Adrenal gland (tissue), 12 donors: ENCODE measurements around the gene NUDT15. TPM values are rescaled to one million over a fixed set of nuclear protein-coding genes. Genes with fewer than 3 reads are reported as not detected.

ENCODE experiments used
- DNase-seq, 7 donors: peaks; one replicate each; pipeline ENCODE4 v3.0.0-alpha.2; 2019 to 2020
- H3K27ac ChIP-seq, 5 donors: fragments of 200-600 bp; sonication (generic) in 4 of 5; 1 replicate in 3 of 5; 2 replicates in 2 of 5; pipeline versions ENCODE4 v1.5.1 to v1.8.0; 2016 to 2020; ENCODE audit warnings: mild to moderate bottlenecking in 1 of 5
- H3K27me3 ChIP-seq: fragments of 200-600 bp; 2 replicates; pipeline ENCODE4 v1.8.0; 2021
- H3K36me3 ChIP-seq, 2 donors: fragments of 200-600 bp; replicated peaks in 1 of 2; 1 replicate in 1 of 2; 2 replicates in 1 of 2; pipeline versions ENCODE4 v1.5.1 to v1.8.0; 2018 to 2022
- H3K4me1 ChIP-seq, 2 donors: fragments of 200-600 bp; replicated peaks in 1 of 2; 1 replicate in 1 of 2; 2 replicates in 1 of 2; pipeline versions ENCODE4 v1.5.1 to v1.8.0; 2018 to 2021
- H3K4me3 ChIP-seq, 4 donors: fragments of 200-600 bp; sonication (generic) in 3 of 4; one replicate each; pipeline ENCODE4 v1.5.1; 2016 to 2018
- H3K9me3 ChIP-seq, 3 donors: fragments of 200-600 bp; sonication (generic) in 1 of 3; replicated peaks in 1 of 3; 1 replicate in 2 of 3; 2 replicates in 1 of 3; pipeline versions ENCODE4 v1.5.1 to v1.8.0; 2016 to 2021
- POLR2A ChIP-seq, 2 donors: fragments of 450-650 bp; IDR thresholded peaks; one replicate each; pipeline ENCODE4 v1.6.1; 2017; ENCODE audit warnings: antibody characterized with exemption in 2 of 2, mild to moderate bottlenecking in 2 of 2, moderate library complexity in 1 of 2
- WGBS, 4 donors: extraction: QIAGEN DNeasy Blood & Tissue Kit in 2 of 4; methylation state at CpG; one replicate each; pipeline versions ENCODE4 v1.1.5 to v1.1.7; 2013 to 2017; 5-methylcytosine and 5-hydroxymethylcytosine counted together
- intact Hi-C, 2 donors: fragments of 100-400 bp; cut with DNase I; formaldehyde crosslinking; loops; one replicate each; pipeline versions ENCODE4 v1.14.1 to v1.15.0; 2022 to 2023
- polyA plus RNA-seq, 3 donors: library from polyadenylated mRNA; stranded (reverse); fragments of 200-250 nt in 2 of 3; fragments of 350-450 nt in 1 of 3; fragmentation: Illumina TruSeq in 1 of 3; extraction: RNeasy Lipid Tissue Mini Kit (QIAGEN cat#74804) in 1 of 3; gene quantifications; one replicate each; pipeline ENCODE4 v1.2.3, GENCODE V29; 2013 to 2014
- total RNA-seq, 9 donors: library from RNA; depleted of rRNA in 4 of 9; stranded (reverse); fragments of >200 nt in 4 of 9; fragments of 120-200 nt in 1 of 9; fragmentation: NEBNext Ultra II Directional in 1 of 9; extraction: Animal tissue kit (Norgen Biotek cat#: 25700) in 1 of 9; gene quantifications; one replicate each; pipeline versions ENCODE4 v1.1.0 to v1.2.4, GENCODE V29; 2013 to 2023
- TF ChIP-seq, protein P1 (sequence below), 6 experiments: fragments of 450-650 bp in 4 of 6; fragments of 200-600 bp in 2 of 6; sonication (generic) in 1 of 6; IDR thresholded peaks; 1 replicate in 5 of 6; 2 replicates in 1 of 6; pipeline versions ENCODE4 v1.5.1 to v1.8.0; 2016 to 2021; ENCODE audit warnings: antibody characterized with exemption in 6 of 6, mild to moderate bottlenecking in 2 of 6, moderate library complexity in 1 of 6
- donor health status: healthy with polysubstance abuse.
- donor health status: Bipolar disorder and iron deficiency.
- donor health status: DM: yes; HTN: yes; CAD: no.
- donor health status: DM: no; HTN: no; CAD: no.
- donor health status: DM: no; HTN: no; CAD: no.
- donor health status: DM: yes; HTN: yes; CAD: no.

The NUDT15 gene
- total and polyA plus RNA-seq, 12 donors, result 4.0 to 20.1 (median 12.0) TPM

- H3K27me3 ChIP-seq, result no peaks in the 10 kb centered on the region
- H3K9me3 ChIP-seq, result no peaks in the 10 kb centered on the region
- H3K4me3 ChIP-seq, result peak overlapping the region; percentile 52 to 97 (median 88)
- peak in 3 of 7 donors; percentile 4 to 22 (median 20) for DNase-seq
- 0 to 1% (median 0%) methylated on average over 9 to 14 of the region's 14 CpGs for WGBS, 4 donors
- peak overlapping the region in 4 of 5 donors; percentile 60 to 92 (median 84) for H3K27ac ChIP-seq
- H3K36me3 ChIP-seq, result no peaks in the 10 kb centered on the region
- intact Hi-C loops, result loop anchor here in 1 of 2 donors (10.0 kb wide), 1 partner anchor 60 kb away; the partner anchor contains the start of gene NUDT15
- H3K4me1 ChIP-seq, result peaks cover 11 to 36% of the 10 kb centered on the region in 2 donors
- TF ChIP-seq, protein P1, sequence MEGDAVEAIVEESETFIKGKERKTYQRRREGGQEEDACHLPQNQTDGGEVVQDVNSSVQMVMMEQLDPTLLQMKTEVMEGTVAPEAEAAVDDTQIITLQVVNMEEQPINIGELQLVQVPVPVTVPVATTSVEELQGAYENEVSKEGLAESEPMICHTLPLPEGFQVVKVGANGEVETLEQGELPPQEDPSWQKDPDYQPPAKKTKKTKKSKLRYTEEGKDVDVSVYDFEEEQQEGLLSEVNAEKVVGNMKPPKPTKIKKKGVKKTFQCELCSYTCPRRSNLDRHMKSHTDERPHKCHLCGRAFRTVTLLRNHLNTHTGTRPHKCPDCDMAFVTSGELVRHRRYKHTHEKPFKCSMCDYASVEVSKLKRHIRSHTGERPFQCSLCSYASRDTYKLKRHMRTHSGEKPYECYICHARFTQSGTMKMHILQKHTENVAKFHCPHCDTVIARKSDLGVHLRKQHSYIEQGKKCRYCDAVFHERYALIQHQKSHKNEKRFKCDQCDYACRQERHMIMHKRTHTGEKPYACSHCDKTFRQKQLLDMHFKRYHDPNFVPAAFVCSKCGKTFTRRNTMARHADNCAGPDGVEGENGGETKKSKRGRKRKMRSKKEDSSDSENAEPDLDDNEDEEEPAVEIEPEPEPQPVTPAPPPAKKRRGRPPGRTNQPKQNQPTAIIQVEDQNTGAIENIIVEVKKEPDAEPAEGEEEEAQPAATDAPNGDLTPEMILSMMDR (IDR thresholded peaks at IDR 0.05), result no peak
- TF ChIP-seq POLR2A (IDR thresholded peaks at IDR 0.05), result no peak
Measured at GRCh38 chr13:48094404-48094780, 56.9 kb downstream of the NUDT15 start.

GRCh38 chr13:48094781-48095502 is 57.4 kb downstream of the NUDT15 start, which contains the start of gene MED4:
Gene MED4 (minus strand): TSS chr13:48095104. CDS start chr13:48095078, 26 bp downstream.
- DNase-seq, result peak; percentile 93 to 98 (median 96)
- TF ChIP-seq, protein P1 (IDR thresholded peaks at IDR 0.05), result peak; percentile 98 to 100 (median 99)
- TF ChIP-seq POLR2A (IDR thresholded peaks at IDR 0.05), result peak; percentile 66 to 85
- no peaks in the 10 kb centered on the region for H3K27me3 ChIP-seq
- intact Hi-C loops, result loop anchor here in 1 of 2 donors (10.0 kb wide), 1 partner anchor 60 kb away; the partner anchor contains the start of gene NUDT15
- H3K4me3 ChIP-seq, result peak within 1 kb of the TSS; percentile 52 to 97 (median 88)
- no peaks in the 10 kb centered on the region for H3K36me3 ChIP-seq
- H3K27ac ChIP-seq, result peak within 1 kb of the TSS in 4 of 5 donors; percentile 60 to 92 (median 84)
- 9 to 57% (median 11%) methylated on average over 7 to 54 of the region's 54 CpGs for WGBS, 4 donors
- peaks cover 11 to 35% of the 10 kb centered on the region in 2 donors for H3K4me1 ChIP-seq
- H3K9me3 ChIP-seq, result no peaks in the 10 kb centered on the region

DNA sequence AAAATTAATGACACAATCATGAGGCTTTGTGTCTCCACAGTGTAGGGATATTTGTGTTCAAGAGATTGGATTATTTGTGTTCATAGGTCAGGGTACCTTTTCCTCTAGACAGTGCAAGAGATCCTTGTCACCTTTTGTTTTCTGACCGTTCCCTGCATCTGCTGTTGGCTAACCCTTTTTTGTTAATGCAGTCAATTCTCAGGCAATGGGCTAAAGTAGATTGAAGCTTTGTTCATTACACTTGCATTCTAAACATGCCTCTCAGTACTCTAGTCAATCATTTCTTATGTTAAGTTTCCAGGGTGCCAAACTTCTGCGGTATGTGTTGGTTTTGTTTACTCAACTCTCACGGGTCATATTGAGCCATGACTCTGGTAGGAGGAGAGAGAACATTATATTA is 59.1 kb downstream of the NUDT15 start:
- Histone ChIP-seq H3K27me3 (no peaks in the 10 kb centered on the region), H3K9me3 (no peaks in the 10 kb centered on the region), H3K36me3 (no peaks in the 10 kb centered on the region), H3K27ac (no peak overlapping the region), H3K4me3 (no peak overlapping the region), H3K4me1 (peaks cover 11 to 25% of the 10 kb centered on the region in 2 donors)
- no peak for DNase-seq
- intact Hi-C loops, result loop anchor here in 1 of 2 donors (10.0 kb wide), 1 partner anchor 62 kb away; the partner anchor contains the start of gene NUDT15
- 62 to 74% (median 68%) methylated on average over 3 of the region's 3 CpGs for WGBS, 4 donors
- TF ChIP-seq, protein P1 (IDR thresholded peaks at IDR 0.05), result no peak
- TF ChIP-seq POLR2A (IDR thresholded peaks at IDR 0.05), result no peak

Other genes with a start within 250 kb of the NUDT15 start
- 10 to 100 TPM; 37.0 to 93.2 (median 55.8) TPM for gene SUCLA2, start 36.5 kb upstream of the NUDT15 start, total RNA-seq
- 100 to 1,000 TPM in 1 of 3 donors, 10 to 100 TPM in 2; 20.4 to 104 (median 24.2) TPM for gene SUCLA2, start 36.5 kb upstream of the NUDT15 start, polyA plus RNA-seq
- gene MED4, start 57.4 kb downstream of the NUDT15 start, total RNA-seq, result 10 to 100 TPM; 12.9 to 47.7 (median 35.7) TPM
- 10 to 100 TPM; 33.5 to 93.1 (median 45.7) TPM for gene MED4, start 57.4 kb downstream of the NUDT15 start, polyA plus RNA-seq
- 100 to 1,000 TPM; 381 to 935 (median 735) TPM for gene ITM2B, start 195.5 kb downstream of the NUDT15 start, total RNA-seq
- gene ITM2B, start 195.5 kb downstream of the NUDT15 start, polyA plus RNA-seq, result 1,000 to 10,000 TPM in 1 of 3 donors, 100 to 1,000 TPM in 2; 229 to 1,235 (median 504) TPM